ENCODE data around the gene MBTPS1. TPM values are rescaled to one million over a fixed set of nuclear protein-coding genes. Genes with fewer than 3 reads are reported as not detected.

Gene MBTPS1
- total and polyA plus RNA-seq, 2 donors (not counting 1 experiment from before 2014, with no cell fraction given): 80.3 to 109 TPM

DNA sequence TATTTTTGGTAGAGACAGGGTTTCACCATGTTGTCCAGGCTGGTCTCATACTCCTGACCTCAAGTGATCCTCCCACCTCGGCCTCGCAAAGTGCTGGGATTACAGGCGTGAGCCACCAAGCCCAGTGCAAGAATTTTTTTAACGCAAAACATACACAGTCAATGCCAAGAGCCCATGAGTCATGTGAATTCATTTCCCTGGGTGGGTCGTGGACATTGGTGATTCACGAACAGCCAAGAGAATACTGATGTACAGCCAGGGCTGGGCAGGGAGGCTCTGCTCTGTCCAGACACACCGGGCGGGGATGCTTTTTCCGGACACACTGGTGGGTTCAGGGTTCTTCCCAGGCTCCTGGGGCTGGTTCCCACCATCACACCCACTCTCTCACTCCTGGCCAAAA, 91.9 kb downstream of the MBTPS1 start:
- H4K20me1 ChIP-seq (ENCODE audit: control insufficient read depth, extremely low read depth, insufficient read depth, low read length): no peaks in the 10 kb centered on the region
- no peaks in the 10 kb centered on the region for H3K79me2 ChIP-seq (ENCODE audit: control insufficient read depth, insufficient read depth, low read length)
- H3K27me3 ChIP-seq (ENCODE audit: control insufficient read depth, insufficient read depth, low read length): peaks cover 3% of the 10 kb centered on the region
- H3K36me3 ChIP-seq (ENCODE audit: control insufficient read depth, insufficient read depth, low read length): no peaks in the 10 kb centered on the region
- H3K27ac ChIP-seq (ENCODE audit: insufficient read depth, low read length): no peak overlapping the region
- no peak for TF ChIP-seq EZH2 (IDR thresholded peaks at IDR 0.05; ENCODE audit: low read length, missing control alignments)
- TF ChIP-seq, protein P1, sequence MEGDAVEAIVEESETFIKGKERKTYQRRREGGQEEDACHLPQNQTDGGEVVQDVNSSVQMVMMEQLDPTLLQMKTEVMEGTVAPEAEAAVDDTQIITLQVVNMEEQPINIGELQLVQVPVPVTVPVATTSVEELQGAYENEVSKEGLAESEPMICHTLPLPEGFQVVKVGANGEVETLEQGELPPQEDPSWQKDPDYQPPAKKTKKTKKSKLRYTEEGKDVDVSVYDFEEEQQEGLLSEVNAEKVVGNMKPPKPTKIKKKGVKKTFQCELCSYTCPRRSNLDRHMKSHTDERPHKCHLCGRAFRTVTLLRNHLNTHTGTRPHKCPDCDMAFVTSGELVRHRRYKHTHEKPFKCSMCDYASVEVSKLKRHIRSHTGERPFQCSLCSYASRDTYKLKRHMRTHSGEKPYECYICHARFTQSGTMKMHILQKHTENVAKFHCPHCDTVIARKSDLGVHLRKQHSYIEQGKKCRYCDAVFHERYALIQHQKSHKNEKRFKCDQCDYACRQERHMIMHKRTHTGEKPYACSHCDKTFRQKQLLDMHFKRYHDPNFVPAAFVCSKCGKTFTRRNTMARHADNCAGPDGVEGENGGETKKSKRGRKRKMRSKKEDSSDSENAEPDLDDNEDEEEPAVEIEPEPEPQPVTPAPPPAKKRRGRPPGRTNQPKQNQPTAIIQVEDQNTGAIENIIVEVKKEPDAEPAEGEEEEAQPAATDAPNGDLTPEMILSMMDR (conservative IDR thresholded peaks at IDR 0.05 in 1 of 2, IDR thresholded peaks at IDR 0.05 in 1 of 2; ENCODE audit: low read depth in 1 of 2, low read length in 2 of 2): no peak
- no peak overlapping the region for H3K4me3 ChIP-seq (replicated peaks in 1 of 4; ENCODE audit: control extremely low read depth in 1 of 4, insufficient read depth in 1 of 4, low read depth in 3 of 4, low read length in 4 of 4)
- peak; percentile 78 to 82 for DNase-seq (ENCODE audit: low read depth in 2 of 2)
- H3K9ac ChIP-seq (ENCODE audit: insufficient read depth, low read length): no peak overlapping the region
- no peaks in the 10 kb centered on the region for H3K9me3 ChIP-seq (ENCODE audit: control insufficient read depth, insufficient read depth, low read depth, low read length)
- H2AFZ ChIP-seq (ENCODE audit: low read length): no peak overlapping the region
- no peaks in the 10 kb centered on the region for H3K4me1 ChIP-seq (ENCODE audit: control insufficient read depth, extremely low read depth, insufficient read depth, low read length)
- H3K4me2 ChIP-seq (ENCODE audit: extremely low read depth, insufficient read depth, low read length): no peak overlapping the region

DNA sequence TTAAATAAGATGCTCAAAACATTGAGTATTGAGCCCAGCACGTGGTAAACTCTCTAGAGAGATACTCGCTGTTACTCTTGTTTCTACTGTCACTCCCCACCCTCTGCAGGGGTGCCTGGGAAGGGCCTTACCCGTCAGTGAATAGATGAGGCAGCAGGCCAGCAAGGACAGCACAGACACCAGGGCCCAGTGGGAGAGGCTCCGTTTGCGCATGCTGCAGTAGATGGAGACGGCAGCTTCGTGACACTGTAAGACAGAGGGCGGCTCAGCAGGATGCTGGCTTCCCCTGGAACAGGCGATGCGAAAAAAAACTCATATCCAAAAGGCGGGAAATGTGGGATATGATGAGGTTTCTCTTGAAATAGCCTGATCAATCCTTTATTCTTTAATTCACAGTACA, 94.1 kb downstream of the MBTPS1 start:
- H2AFZ ChIP-seq (ENCODE audit: low read length): no peak overlapping the region
- no peaks in the 10 kb centered on the region for H3K4me1 ChIP-seq (ENCODE audit: control insufficient read depth, extremely low read depth, insufficient read depth, low read length)
- no peaks in the 10 kb centered on the region for H3K79me2 ChIP-seq (ENCODE audit: control insufficient read depth, insufficient read depth, low read length)
- H3K36me3 ChIP-seq (ENCODE audit: control insufficient read depth, insufficient read depth, low read length): no peaks in the 10 kb centered on the region
- no peak overlapping the region for H3K9ac ChIP-seq (ENCODE audit: insufficient read depth, low read length)
- H3K4me3 ChIP-seq (replicated peaks in 1 of 4; ENCODE audit: control extremely low read depth in 1 of 4, insufficient read depth in 1 of 4, low read depth in 3 of 4, low read length in 4 of 4): no peak overlapping the region
- H3K27ac ChIP-seq (ENCODE audit: insufficient read depth, low read length): no peak overlapping the region
- H3K27me3 ChIP-seq (ENCODE audit: control insufficient read depth, insufficient read depth, low read length): no peaks in the 10 kb centered on the region
- no peak for DNase-seq (ENCODE audit: low read depth in 2 of 2)
- no peaks in the 10 kb centered on the region for H3K9me3 ChIP-seq (ENCODE audit: control insufficient read depth, insufficient read depth, low read depth, low read length)
- TF ChIP-seq, protein P1 (conservative IDR thresholded peaks at IDR 0.05 in 1 of 2, IDR thresholded peaks at IDR 0.05 in 1 of 2; ENCODE audit: low read depth in 1 of 2, low read length in 2 of 2): no peak
- no peak overlapping the region for H3K4me2 ChIP-seq (ENCODE audit: extremely low read depth, insufficient read depth, low read length)
- H4K20me1 ChIP-seq (ENCODE audit: control insufficient read depth, extremely low read depth, insufficient read depth, low read length): no peaks in the 10 kb centered on the region

DNA sequence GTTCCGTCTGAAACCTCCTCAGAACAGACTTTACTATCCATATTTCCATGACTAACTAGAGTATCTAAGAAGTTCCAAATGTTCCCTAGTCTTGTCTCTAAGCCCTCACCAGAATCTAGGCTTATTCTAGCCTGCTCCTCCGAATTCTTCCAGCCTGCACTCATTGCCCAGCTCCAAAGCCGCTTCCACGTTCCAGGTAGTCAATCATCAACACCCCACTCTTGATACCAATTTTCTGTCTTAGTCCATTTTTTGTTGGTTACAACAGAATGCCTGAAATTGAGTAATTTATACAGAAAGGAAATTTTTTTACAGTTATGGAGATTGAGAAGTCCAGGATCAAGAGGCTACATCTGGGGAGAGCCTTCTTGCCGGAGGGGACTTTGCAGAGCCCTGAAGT, 95.3 kb downstream of the MBTPS1 start:
- no peaks in the 10 kb centered on the region for H3K4me1 ChIP-seq (ENCODE audit: control insufficient read depth, extremely low read depth, insufficient read depth, low read length)
- H3K4me2 ChIP-seq (ENCODE audit: extremely low read depth, insufficient read depth, low read length): no peak overlapping the region
- H3K9ac ChIP-seq (ENCODE audit: insufficient read depth, low read length): no peak overlapping the region
- no peaks in the 10 kb centered on the region for H3K36me3 ChIP-seq (ENCODE audit: control insufficient read depth, insufficient read depth, low read length)
- H3K4me3 ChIP-seq (replicated peaks in 1 of 4; ENCODE audit: control extremely low read depth in 1 of 4, insufficient read depth in 1 of 4, low read depth in 3 of 4, low read length in 4 of 4): no peak overlapping the region
- no peak for TF ChIP-seq EZH2 (IDR thresholded peaks at IDR 0.05; ENCODE audit: low read length, missing control alignments)
- TF ChIP-seq, protein P1 (conservative IDR thresholded peaks at IDR 0.05 in 1 of 2, IDR thresholded peaks at IDR 0.05 in 1 of 2; ENCODE audit: low read depth in 1 of 2, low read length in 2 of 2): no peak
- no peaks in the 10 kb centered on the region for H4K20me1 ChIP-seq (ENCODE audit: control insufficient read depth, extremely low read depth, insufficient read depth, low read length)
- H3K79me2 ChIP-seq (ENCODE audit: control insufficient read depth, insufficient read depth, low read length): no peaks in the 10 kb centered on the region
- no peak for DNase-seq (ENCODE audit: low read depth in 2 of 2)
- H3K27ac ChIP-seq (ENCODE audit: insufficient read depth, low read length): no peak overlapping the region
- H2AFZ ChIP-seq (ENCODE audit: low read length): no peak overlapping the region
- H3K27me3 ChIP-seq (ENCODE audit: control insufficient read depth, insufficient read depth, low read length): no peaks in the 10 kb centered on the region
- no peaks in the 10 kb centered on the region for H3K9me3 ChIP-seq (ENCODE audit: control insufficient read depth, insufficient read depth, low read depth, low read length)

Data from fibroblast of lung (primary cell).